Effector CD8-positive, alpha-beta T cell (primary cell): ENCODE data around the gene PCGF3.
"Not testable (repeated sequence)": the region's sequence is repeated elsewhere in the genome, so short reads cannot be mapped to it uniquely, and the experiment has no call there.

ENCODE experiments used
- DNase-seq: peaks from one replicate; lab custom pipeline; 2025; lab: John Stamatoyannopoulos, UW

Gene PCGF3

DNA sequence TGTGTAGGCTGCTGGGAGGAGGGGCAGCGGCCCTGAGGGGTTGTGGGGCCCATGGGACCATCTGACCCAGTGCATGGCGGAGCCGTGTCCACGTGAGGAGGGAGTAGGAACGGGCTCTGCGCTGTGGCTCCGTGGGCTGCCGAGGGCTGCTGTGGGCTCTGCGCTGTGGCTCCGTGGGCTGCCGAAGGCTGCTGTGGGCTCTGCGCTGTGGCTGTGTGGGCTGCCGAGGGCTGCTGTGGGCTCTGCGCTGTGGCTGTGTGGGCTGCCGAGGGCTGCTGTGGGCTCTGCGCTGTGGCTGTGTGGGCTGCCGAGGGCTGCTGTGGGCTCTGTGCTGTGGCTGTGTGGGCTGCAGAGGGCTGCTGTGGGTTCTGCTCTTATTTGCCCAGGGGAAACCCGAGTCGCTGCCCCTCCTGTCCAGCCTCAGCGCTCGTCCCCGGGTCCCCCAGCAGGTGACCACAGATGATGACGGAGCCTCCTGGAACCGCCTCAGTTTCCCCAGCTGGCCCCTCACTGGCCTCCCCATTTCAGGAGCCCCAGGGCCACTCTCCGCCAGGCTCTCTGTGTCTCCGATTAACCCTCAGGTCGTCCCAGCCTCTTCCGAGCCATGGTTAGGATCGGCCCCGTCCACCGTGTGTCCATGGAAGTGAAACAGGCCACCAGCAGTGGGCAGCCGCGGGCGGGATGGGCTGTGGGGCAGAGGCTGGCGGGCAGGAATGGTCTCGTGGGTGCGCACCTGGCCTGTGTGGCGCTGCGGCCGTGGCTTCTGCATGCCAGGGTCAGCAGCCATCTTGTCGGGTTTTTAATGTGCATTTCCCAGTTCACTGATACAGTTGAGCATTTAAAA lies 20.0 kb downstream of the PCGF3 start:
- no peak for DNase-seq

DNA sequence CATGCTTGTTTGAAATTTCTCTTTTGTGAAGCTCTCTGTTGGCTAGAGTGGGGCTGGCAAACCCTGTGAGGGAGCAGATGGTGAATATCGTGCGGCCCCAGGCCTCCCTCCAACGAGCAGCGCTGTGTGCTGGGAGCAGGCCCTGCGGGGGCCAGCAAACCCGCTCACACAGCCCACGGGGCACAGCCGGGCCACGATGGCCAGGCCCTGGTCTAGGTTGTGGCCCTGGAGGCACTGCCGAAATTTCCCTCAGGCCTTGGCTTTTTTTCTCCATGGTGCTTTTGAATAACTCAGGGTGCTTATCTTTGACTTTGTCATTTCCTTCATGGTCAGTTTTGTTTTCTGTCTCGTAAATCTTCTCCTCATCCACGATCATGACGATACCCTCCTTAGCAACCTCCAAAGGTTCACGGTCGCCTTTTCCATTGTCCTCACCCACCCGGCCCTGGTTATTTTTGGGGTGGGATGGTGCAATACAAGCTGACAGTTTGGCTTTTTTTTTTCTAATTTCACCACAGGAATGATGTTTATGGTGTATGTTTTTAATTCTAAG lies 20.7 kb downstream of the PCGF3 start:
- no peak for DNase-seq

- no peak for DNase-seq
Measured at GRCh38 chr4:726838-727237, 21.2 kb downstream of the PCGF3 start.

DNA sequence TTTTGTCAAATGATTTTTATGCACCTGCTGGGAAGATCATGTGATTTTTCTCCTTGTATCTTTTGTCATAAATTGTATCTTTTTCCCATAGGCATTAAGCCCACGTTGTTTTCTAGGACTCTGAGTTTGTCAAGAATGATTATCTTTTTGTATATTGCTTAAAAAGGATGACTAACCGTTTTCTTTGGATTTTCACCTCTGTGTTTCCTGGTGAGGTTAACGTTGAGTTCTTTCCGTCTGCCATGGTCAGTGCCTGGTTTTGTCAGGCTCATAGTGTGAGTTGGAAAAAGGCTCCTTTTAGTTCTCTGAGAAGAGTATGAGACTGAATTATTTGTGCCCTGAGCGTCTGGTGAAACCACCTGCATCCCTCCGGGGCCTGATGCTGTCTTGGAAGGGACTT lies 21.9 kb downstream of the PCGF3 start:
- DNase-seq = no peak

DNA sequence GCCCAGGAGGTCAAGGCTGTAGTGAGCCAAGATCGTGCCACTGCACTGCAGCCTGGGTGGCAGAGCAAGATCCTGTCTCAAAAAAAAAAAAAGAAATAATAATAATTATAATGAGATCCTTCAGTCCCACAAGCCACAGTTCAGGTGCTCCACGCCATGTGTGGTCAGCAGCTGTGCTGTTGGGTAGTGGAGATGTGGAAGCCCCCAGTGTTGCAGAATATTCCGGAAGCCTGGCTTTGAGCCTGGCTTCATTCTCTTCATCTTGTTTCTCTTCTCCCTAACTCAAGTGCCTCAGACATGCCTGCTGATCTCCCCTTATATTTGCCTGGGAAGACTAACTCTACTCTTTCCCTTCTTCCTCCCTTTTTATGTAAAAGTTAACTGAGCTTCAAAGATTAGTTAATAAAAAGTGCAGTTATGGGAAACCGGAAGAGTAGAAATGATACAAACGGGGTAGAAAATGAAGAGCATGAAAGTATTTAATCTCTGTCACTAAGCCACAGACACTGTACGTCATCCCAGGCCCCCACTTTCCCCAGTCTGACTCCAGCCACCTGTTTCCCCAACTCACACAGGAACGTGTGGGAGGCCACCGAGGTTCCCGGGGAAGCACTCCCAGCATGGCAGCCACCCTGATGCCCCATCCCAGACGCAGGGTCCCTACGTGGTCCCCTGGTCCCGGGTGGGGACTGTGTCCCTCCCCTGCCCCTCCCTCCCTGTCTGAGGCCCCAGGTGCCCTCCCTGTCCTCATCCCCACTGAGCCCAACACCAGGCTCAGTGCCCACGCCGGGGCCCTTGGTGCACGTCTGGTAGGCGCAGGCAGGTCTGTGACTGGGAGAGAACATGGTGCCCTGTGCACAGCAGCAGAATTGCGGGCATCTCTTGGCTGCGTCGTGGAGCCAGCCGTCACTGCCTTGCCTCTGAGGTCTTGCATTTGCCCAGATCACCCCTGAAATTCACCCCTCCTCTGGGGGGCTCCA lies 24.0 kb downstream of the PCGF3 start:
- DNase-seq = no peak

DNA sequence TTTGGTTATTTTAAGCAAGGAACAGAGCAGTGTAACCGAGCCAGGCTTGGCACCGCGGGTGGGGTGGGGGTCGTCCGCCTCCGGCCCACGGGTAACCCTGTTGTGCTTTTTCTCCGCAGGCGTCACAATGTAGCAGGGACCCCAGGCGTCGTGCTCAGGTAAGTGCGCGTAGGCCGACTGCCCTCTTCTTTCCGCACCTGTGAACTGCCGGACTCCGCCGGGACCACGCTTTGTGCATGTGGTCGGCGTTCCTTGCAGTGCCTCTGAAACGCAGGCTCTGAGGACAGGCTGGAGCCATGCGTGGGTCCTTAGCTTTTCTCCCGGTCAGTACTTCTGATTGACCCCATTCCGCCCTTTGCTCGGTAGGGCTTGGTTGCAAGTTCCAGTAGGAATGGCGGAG lies 24.9 kb downstream of the PCGF3 start:
- no peak for DNase-seq

- not testable (repeated sequence) for DNase-seq
Measured at GRCh38 chr4:730946-731904, 25.6 kb downstream of the PCGF3 start.

DNA sequence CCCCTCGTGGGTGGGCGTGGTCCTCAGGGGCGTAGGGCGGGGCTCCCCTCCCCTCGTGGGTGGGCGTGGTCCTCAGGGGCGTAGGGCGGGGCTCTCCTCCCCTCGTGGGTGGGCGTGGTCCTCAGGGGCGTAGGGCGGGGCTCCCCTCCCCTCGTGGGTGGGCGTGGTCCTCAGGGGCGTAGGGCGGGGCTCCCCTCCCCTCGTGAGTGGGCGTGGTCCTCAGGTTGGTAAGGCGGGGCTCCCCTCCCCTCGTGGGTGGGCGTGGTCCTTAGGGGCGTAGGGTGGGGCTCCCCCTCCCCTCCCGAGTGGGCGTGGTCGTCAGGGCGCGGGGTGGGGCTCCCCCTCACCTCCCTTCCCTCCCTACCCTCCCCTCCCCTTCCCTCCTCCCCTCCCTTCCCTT lies 26.3 kb downstream of the PCGF3 start:
- DNase-seq = not testable (repeated sequence)

DNA sequence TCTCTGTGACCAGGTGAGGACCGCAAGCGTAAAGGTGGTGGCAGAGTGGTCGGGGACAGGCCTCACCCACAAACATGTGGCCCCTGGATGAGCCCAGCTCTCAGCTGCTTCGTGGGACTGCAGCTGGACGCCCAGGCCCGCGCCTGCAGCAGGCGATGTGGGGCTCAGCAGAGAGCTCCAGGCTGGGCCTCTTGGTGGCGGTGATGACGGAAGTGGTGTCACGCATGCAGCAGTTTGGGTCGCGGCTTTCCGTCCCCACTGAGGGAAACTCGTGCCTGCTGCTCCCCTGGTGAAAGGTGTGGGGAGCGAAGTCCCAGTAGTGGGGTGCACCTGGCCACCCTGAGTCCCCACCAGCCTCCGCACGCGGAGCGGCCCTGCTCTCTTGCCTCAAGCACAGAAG lies 26.9 kb downstream of the PCGF3 start:
- no peak for DNase-seq

DNA sequence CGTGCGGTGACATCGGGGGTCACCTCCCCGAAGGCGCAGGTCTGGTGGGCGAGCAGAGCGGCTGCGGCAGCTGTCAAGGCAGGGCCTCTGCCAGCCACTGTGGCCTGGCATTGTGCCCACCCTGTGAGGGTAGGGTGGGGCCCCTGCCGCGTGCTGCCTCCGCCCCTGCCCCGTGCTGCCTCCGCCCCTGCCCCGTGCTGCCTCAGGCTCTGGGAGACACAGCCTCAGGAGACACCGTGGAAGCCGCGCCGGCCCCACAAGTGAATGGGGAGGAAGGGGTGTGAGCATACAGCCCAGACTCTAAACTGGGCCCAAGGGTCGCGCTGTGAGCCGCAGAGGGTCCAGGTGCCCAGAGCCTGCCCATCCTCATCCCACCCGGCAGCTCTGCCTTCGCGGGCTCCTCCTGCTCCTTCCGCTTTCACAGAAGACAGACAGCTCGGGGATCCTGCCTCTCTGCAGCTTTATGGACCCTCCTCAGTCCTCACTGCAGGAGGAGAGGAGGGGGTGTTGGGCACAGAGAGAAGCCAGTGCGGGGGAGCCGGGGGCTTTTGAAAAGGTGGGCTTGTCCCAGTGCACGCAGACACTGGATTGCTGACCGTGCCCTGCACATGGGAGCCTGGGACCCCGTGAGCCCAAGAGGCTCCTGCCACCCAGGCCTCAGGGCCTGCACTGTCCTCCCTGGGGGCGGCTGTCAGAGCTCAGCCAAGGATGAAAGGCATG lies 27.4 kb downstream of the PCGF3 start:
- no peak for DNase-seq

DNA sequence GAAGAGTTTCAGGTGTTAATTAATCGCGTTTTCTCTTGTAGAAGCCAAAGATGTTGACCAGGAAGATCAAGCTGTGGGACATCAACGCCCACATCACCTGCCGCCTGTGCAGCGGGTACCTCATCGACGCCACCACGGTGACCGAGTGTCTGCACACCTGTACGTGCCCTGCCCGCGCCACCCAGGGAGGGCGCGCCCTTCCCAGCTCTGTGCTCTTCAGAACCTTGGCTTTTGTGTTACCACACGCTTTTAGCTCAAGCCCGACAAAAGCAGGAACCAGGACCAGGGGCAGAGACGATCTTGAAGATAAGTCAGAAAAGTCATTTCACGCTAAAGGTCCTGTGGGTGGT lies 28.0 kb downstream of the PCGF3 start:
- DNase-seq = no peak

- no peak for DNase-seq
Measured at GRCh38 chr4:734075-734474, 28.4 kb downstream of the PCGF3 start.

DNA sequence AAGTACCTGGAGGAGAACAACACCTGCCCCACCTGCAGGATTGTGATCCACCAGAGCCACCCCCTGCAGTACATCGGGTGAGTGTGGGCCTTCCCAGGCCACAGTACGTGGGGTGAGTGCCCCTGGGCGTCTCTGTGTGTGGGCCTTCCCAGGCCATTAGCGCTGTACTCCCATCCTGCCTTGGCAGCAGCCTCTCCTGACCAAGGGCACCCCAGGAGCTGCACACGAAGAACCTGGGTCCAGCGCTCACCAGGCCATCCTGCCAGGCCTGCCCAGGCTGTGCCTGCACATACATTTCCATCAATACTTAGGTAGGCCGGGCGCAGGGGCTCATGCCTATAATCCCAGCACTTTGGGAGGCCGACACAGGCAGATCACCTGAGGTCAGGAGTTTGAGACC lies 29.3 kb downstream of the PCGF3 start:
- DNase-seq = no peak

- DNase-seq = no peak
Measured at GRCh38 chr4:735583-735982, 30.0 kb downstream of the PCGF3 start.

- DNase-seq = not testable (repeated sequence)
Measured at GRCh38 chr4:736561-736960, 30.9 kb downstream of the PCGF3 start.

DNA sequence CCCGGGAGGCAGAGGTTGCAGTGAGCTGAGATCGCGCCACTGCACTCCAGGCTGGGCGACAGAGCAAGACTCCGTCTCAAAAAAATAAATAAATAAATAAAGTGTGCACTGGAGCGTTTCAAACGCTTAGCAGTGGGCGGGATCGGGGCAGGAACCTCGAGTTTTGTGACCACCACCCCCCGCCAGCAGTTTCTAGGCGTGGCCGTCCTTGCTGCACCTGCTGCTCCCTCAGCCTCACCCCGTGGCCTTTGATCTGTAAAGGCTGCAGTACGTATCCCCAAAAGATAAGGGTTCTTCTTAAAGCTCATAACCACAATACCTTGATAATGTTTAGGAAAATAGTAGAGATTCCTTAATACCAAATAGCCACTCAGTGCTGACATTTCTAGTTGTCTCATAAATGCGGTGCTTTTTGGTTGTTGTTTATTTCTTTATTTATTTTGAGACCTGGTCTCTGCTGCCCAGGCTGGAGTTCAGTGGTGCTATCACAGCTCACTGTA lies 33.2 kb downstream of the PCGF3 start:
- no peak for DNase-seq

GRCh38 chr4:739569-739968 lies 33.9 kb downstream of the PCGF3 start:
- no peak for DNase-seq

- DNase-seq = no peak
Measured at GRCh38 chr4:740011-740410, 34.4 kb downstream of the PCGF3 start.

- DNase-seq = no peak
Measured at GRCh38 chr4:740656-741282, 35.1 kb downstream of the PCGF3 start.

GRCh38 chr4:742096-742741 lies 36.6 kb downstream of the PCGF3 start:
- DNase-seq = no peak
